A673 (cell line): ENCODE measurements around the gene CPA5. TPM values are rescaled to one million over a fixed set of nuclear protein-coding genes. Genes with fewer than 3 reads are reported as not detected.
"Not testable (repeated sequence)": the region's sequence is repeated elsewhere in the genome, so short reads cannot be mapped to it uniquely, and the experiment has no call there.

Source experiments
- BruUV-seq: library from RNA; stranded (reverse); fragments of 400-500 nt; replicated peaks from 2 replicates; lab custom pipeline; 2021; lab: Mats Ljungman, UMichigan
- CTCF ChIA-PET: fragments of 300-600 bp; sonication (Branson Sonifier 250); formaldehyde crosslinking; loops from one replicate; lab custom pipeline; 2022; ENCODE audit warnings: antibody characterized with exemption; lab: Charles Lee
- POLR2A ChIA-PET: fragments of 300-600 bp; sonication (Branson Sonifier 250); formaldehyde crosslinking; loops from one replicate; lab custom pipeline; 2022; ENCODE audit warnings: antibody characterized with exemption; ENCODE audit not compliant: low non-redundant PET; lab: Charles Lee
- DNase-seq: peaks from one replicate; pipeline ENCODE4 v3.0.0-alpha.2; 2015; ENCODE audit warnings: low spot score
- H3K27ac ChIP-seq: fragments of 200-600 bp; sonication (generic); 2 replicates; pipeline ENCODE4 v1.5.1; 2016; ENCODE audit warnings: mixed run types, low read depth, mild to moderate bottlenecking, mixed read lengths, antibody characterized with exemption, low read length; ENCODE audit not compliant: poor library complexity, severe bottlenecking
- H3K27me3 ChIP-seq: fragments of 200-600 bp; sonication (generic); replicated peaks from 2 replicates; pipeline ENCODE4 v1.6.1; 2017; ENCODE audit warnings: mixed run types, low read depth, mild to moderate bottlenecking, mixed read lengths, antibody characterized with exemption, low read length; ENCODE audit not compliant: insufficient read depth, poor library complexity
- H3K36me3 ChIP-seq: fragments of 200-600 bp; sonication (generic); 2 replicates; pipeline ENCODE4 v1.6.1; 2016; ENCODE audit warnings: mixed run types, mild to moderate bottlenecking, mixed read lengths, antibody characterized with exemption, low read length; ENCODE audit not compliant: insufficient read depth, poor library complexity, severe bottlenecking
- H3K4me1 ChIP-seq: fragments of 200-600 bp; sonication (generic); 2 replicates; pipeline ENCODE4 v1.6.1; 2017; ENCODE audit warnings: mixed run types, mild to moderate bottlenecking, mixed read lengths, antibody characterized with exemption, low read length; ENCODE audit not compliant: insufficient read depth, poor library complexity, severe bottlenecking
- H3K4me3 ChIP-seq: fragments of 200-600 bp; sonication (generic); 2 replicates; pipeline ENCODE4 v1.5.1; 2016; ENCODE audit warnings: low read depth, mixed run types, mild to moderate bottlenecking, mixed read lengths, low read length; ENCODE audit not compliant: poor library complexity, severe bottlenecking
- H3K9me3 ChIP-seq: fragments of 200-600 bp; sonication (generic); 2 replicates; pipeline ENCODE4 v1.6.1; 2016; ENCODE audit warnings: mixed run types, low read depth, mild to moderate bottlenecking, mixed read lengths, antibody characterized with exemption, low read length; ENCODE audit not compliant: poor library complexity, severe bottlenecking
- EZH2 ChIP-seq: fragments of 200-600 bp; sonication (generic); IDR thresholded peaks from 2 replicates; pipeline ENCODE4 v1.6.1; 2017; ENCODE audit warnings: borderline replicate concordance, low read depth, mild to moderate bottlenecking, mixed read lengths, antibody characterized with exemption, low read length; ENCODE audit not compliant: poor library complexity, severe bottlenecking
- intact Hi-C: fragments of 100-400 bp; cut with micrococcal nuclease; formaldehyde crosslinking; loops from one replicate; pipeline ENCODE4 v1.10.0; 2022; ENCODE audit not compliant: unreplicated experiment
- total RNA-seq: library from RNA; stranded (reverse); gene quantifications from 2 replicates; pipeline ENCODE4 v1.2.3, GENCODE V29; 2021
- TF ChIP-seq, protein P1 (sequence below): fragments of 300-800, 200-600 bp; sonication (generic); conservative IDR thresholded peaks from 2 replicates; pipeline ENCODE4 v1.5.1; 2017; ENCODE audit warnings: low read depth, mild to moderate bottlenecking, antibody characterized with exemption, low read length, moderate library complexity, mixed read lengths

The CPA5 gene
- total RNA-seq, 1 experiment from 2014 or later = not detected

DNA sequence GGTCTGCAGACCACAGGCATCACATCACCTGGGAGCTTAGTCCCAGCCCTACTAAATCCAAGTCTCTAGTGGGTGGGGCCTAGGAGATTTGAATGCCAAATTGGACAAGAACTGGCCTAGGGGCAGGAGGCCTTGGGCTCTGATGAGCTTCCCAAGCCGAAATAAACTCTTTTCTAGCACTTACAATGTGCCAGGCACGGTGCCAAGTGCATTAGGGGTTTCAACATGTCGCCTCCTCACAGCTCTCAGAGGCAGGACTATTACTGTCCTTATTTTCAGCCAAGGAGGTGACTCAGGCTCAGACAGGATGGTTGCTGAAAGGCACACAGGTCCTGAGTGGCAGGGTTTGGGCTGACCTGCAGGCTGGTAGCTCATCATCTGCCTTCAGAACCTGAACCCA is 26.4 kb downstream of the CPA5 start:
- TF ChIP-seq EZH2 = no peak
- TF ChIP-seq, protein P1, sequence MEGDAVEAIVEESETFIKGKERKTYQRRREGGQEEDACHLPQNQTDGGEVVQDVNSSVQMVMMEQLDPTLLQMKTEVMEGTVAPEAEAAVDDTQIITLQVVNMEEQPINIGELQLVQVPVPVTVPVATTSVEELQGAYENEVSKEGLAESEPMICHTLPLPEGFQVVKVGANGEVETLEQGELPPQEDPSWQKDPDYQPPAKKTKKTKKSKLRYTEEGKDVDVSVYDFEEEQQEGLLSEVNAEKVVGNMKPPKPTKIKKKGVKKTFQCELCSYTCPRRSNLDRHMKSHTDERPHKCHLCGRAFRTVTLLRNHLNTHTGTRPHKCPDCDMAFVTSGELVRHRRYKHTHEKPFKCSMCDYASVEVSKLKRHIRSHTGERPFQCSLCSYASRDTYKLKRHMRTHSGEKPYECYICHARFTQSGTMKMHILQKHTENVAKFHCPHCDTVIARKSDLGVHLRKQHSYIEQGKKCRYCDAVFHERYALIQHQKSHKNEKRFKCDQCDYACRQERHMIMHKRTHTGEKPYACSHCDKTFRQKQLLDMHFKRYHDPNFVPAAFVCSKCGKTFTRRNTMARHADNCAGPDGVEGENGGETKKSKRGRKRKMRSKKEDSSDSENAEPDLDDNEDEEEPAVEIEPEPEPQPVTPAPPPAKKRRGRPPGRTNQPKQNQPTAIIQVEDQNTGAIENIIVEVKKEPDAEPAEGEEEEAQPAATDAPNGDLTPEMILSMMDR = no peak
- ChIA-PET POLR2A (no interaction called here), CTCF (no interaction called here)
- Histone ChIP-seq H3K36me3 (no peaks in the 10 kb centered on the region), H3K4me3 (no peak overlapping the region), H3K4me1 (peaks cover 1% of the 10 kb centered on the region), H3K27ac (no peak overlapping the region), H3K9me3 (no peaks in the 10 kb centered on the region), H3K27me3 (no peaks in the 10 kb centered on the region)
- no TSS peak for BruUV-seq
- DNase-seq = no peak
- intact Hi-C loops = no loop called here

DNA sequence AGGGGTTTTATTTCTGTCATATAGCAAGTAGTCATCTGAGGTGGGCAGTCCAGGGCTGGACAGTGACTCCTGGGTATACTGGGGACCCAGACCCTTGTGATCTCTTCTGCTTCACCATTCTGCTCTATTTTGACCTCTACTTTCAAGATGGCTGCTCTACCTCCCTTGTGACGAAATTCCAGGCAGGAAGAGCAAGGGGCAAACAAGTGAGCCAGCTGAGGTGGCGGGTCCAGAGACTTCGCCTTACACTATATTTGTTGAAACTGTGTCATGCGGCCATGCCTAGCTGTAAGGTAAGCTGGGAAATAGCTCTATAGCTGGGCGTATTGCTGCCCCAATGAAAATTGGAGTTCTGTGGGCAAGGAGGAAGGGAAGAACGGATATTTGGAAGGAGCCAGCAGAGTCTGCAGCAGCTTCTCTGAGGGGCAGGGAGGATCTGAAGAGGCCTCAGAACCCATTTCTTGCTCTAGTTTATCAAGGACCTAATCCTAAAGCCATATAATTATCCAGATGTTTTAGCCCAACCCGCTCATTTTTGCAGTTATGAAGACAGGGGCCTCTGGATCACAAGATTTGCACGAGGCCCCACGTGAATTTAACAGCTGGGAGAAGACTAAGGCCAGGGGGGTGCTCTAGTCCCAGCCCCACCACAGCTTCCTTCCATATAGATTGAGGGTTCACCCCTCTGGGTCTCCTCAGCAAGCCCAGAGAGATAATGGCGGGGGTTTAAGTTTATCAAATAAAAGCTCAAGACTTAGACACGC is 28.0 kb downstream of the CPA5 start:
- no peak overlapping the region for H3K27ac ChIP-seq
- H3K4me3 ChIP-seq = no peak overlapping the region
- H3K36me3 ChIP-seq = no peaks in the 10 kb centered on the region
- TF ChIP-seq, protein P1 = no peak
- TF ChIP-seq EZH2 = no peak
- H3K27me3 ChIP-seq = no peaks in the 10 kb centered on the region
- no peaks in the 10 kb centered on the region for H3K4me1 ChIP-seq
- DNase-seq = no peak
- CTCF ChIA-PET = no interaction called here
- H3K9me3 ChIP-seq = no peaks in the 10 kb centered on the region
- POLR2A ChIA-PET = no interaction called here
- intact Hi-C loops = no loop called here
- no TSS peak for BruUV-seq

DNA sequence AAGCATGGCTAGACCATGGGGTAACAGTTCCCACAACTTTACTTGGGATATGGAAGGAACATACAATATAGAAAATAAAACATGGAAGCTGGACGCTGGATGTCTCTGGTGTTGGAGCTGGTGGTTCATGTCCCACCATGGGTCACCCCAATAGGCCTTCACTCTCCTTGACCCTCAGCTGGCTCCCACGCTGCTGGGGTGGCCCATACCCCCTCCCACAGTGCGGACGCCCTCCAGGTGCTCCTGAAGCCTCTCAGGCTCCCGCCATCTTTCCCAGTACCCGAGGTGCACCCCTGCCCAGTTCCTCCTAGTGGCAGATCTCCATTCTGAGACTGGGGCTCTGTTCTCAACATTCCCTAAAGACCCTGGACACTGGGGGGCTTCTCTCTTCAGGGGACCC is 29.9 kb downstream of the CPA5 start:
- CTCF ChIA-PET = no interaction called here
- POLR2A ChIA-PET = no interaction called here
- no peak for DNase-seq

DNA sequence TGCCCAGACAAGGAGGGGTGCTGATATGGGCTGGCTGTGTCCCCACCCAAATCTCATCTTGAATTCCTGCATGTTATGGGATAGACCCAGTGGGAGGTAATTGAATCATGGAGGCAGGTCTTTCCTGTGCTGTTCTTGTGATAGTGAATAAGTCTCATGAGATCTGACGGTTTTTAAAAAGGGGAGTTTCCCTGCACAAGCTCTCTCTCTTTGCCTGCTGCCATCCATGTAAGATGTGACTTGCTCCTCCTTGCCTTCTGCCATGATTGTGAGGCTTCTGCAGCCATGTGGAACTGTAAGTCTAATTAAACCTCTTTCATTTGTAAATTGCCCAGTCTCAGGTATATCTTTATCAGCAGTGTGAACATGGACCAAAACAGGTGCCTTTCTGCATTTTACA is 31.8 kb downstream of the CPA5 start:
- H3K9me3 ChIP-seq, intact Hi-C loops, H3K36me3 ChIP-seq, H3K4me3 ChIP-seq, H3K4me1 ChIP-seq, DNase-seq, H3K27me3 ChIP-seq, POLR2A ChIA-PET, BruUV-seq, CTCF ChIA-PET, H3K27ac ChIP-seq: not testable (repeated sequence)

More for the DNA sequence above, 29.9 kb downstream of the CPA5 start:
- Histone ChIP-seq H3K27me3 (no peaks in the 10 kb centered on the region), H3K27ac (no peak overlapping the region), H3K9me3 (no peaks in the 10 kb centered on the region), H3K36me3 (no peaks in the 10 kb centered on the region), H3K4me1 (no peaks in the 10 kb centered on the region), H3K4me3 (no peak overlapping the region)
- TF ChIP-seq, protein P1 = no peak
- TF ChIP-seq EZH2 = no peak
- no TSS peak for BruUV-seq
- intact Hi-C loops = no loop called here
